GM19455 (cell line): ENCODE data around the gene CENPU.
"Not testable (repeated sequence)": the region's sequence is repeated elsewhere in the genome, so short reads cannot be mapped to it uniquely, and the experiment has no call there.

ENCODE experiments used
- ATAC-seq: cut with Tn5 transposase; IDR thresholded peaks from one replicate; pipeline ENCODE4 v1.9.1; 2021; ENCODE audit not compliant: unreplicated experiment

Gene CENPU

GRCh38 chr4:184668511-184669114, 65.3 kb downstream of the CENPU start:
- ATAC-seq = no peak

GRCh38 chr4:184668096-184668495, 65.8 kb downstream of the CENPU start:
- no peak for ATAC-seq

GRCh38 chr4:184666670-184667069, 67.2 kb downstream of the CENPU start:
- ATAC-seq = no peak

GRCh38 chr4:184664445-184665210, 69.3 kb downstream of the CENPU start:
- ATAC-seq = no peak

GRCh38 chr4:184662236-184662635, 71.7 kb downstream of the CENPU start:
- ATAC-seq = no peak

- ATAC-seq = no peak
Observed at GRCh38 chr4:184660978-184661377, 72.9 kb downstream of the CENPU start.

GRCh38 chr4:184657820-184658219, 76.1 kb downstream of the CENPU start:
- not testable (repeated sequence) for ATAC-seq

GRCh38 chr4:184657144-184657543, 76.8 kb downstream of the CENPU start:
- no peak for ATAC-seq

GRCh38 chr4:184655889-184656869, 77.7 kb downstream of the CENPU start:
- no peak for ATAC-seq

GRCh38 chr4:184653650-184654049, 80.2 kb downstream of the CENPU start:
- ATAC-seq = no peak

GRCh38 chr4:184652681-184653080, 81.2 kb downstream of the CENPU start:
- ATAC-seq = not testable (repeated sequence)

GRCh38 chr4:184651899-184652298, 82.0 kb downstream of the CENPU start:
- no peak for ATAC-seq

- ATAC-seq = peak; percentile 9
Observed at GRCh38 chr4:184649971-184650855, 83.7 kb downstream of the CENPU start.

GRCh38 chr4:184649026-184649970, 84.6 kb downstream of the CENPU start, which contains the start of the genes CASP3 and PRIMPOL:
CASP3 (minus strand) TSS chr4:184649447; CDS start chr4:184638453, 10,994 bp downstream.
PRIMPOL (plus strand) TSS chr4:184649738; CDS start chr4:184657141, 7,403 bp downstream.
- peak; percentile 81 for ATAC-seq

GRCh38 chr4:184648313-184649025, 85.4 kb downstream of the CENPU start:
- ATAC-seq = peak; percentile 39

GRCh38 chr4:184648054-184648312, 85.9 kb downstream of the CENPU start:
- no peak for ATAC-seq

- ATAC-seq = no peak
Observed at GRCh38 chr4:184647266-184648053, 86.4 kb downstream of the CENPU start.
